ENCODE measurements around the gene USP10.
"Not testable (repeated sequence)": the region's sequence is repeated elsewhere in the genome, so short reads cannot be mapped to it uniquely, and the experiment has no call there.

USP10 gene

DNA sequence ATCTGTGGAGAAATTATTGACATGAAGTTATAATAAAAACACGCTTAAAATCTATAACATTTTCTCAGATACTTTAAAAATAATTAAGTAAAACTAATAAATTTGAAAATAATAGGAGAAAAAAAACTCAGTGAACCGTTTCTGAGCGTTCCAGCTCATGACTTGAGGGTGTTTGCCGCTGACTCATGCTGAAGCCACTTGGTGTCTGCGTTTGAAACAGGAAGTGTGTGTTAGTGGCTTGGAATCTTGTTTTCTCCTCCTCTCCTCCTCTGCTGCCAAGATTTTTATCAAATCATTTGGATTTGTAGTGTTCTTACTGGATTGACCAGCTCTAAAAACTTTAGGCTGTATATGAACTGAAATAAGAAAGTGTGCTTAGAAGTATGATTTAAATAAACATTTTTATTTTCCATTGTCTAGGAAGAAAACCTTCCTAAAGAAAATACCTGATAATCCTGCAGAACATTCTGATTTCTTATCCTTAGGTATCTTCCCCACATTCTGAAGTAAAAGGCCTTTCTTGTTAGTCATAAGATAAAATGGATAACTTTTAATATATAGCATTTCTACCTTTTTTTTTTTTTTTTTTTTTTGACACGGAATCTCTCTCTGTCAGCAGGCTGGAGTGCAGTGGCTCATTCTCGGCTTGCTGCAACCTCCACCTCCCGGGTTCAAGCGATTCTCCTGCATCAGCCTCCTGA lies 30.8 kb downstream of the USP10 start:
- Histone ChIP-seq H2AFZ (ENCODE audit: low read length, unreplicated experiment) (no peak overlapping the region), H3K27ac (ENCODE audit: low read depth, low read length) (peak overlapping the region; percentile 98), H3K4me3 (ENCODE audit: low read depth, low read length) (peak overlapping the region; percentile 73), H3K79me2 (ENCODE audit: control insufficient read depth, insufficient read depth, low read length, unreplicated experiment) (peaks cover 88% of the 10 kb centered on the region), H3K27me3 (ENCODE audit: insufficient read depth, low read length) (no peaks in the 10 kb centered on the region), H3K4me1 (ENCODE audit: control insufficient read depth, insufficient read depth, low read length, unreplicated experiment) (peaks cover 65% of the 10 kb centered on the region), H3K36me3 (ENCODE audit: insufficient read depth, low read length) (peaks cover 16% of the 10 kb centered on the region)

DNA sequence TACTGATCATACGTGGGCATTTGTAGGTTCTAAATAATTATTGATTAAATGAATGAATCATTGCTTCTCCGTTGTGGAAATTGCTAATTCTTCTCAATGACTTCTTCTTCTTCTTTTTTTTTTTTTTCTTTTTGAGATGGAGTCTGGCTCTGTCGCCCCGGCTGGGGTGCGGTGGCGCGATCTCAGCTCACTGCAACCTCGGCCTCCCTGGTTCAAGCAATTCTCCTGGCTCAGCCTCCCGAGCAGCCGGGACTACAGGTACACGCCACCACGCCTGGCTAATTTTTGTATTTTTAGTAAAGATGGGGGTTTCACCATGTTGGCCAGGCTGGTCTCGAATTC lies 32.5 kb downstream of the USP10 start:
- Histone ChIP-seq H3K4me1 (ENCODE audit: control insufficient read depth, insufficient read depth, low read length, unreplicated experiment) (peaks cover 53% of the 10 kb centered on the region), H3K27ac (ENCODE audit: low read depth, low read length) (peak overlapping the region; percentile 98), H3K36me3 (ENCODE audit: insufficient read depth, low read length) (peaks cover 16% of the 10 kb centered on the region), H3K79me2 (ENCODE audit: control insufficient read depth, insufficient read depth, low read length, unreplicated experiment) (peaks cover 85% of the 10 kb centered on the region)
- H2AFZ ChIP-seq (ENCODE audit: low read length, unreplicated experiment); H3K4me3 ChIP-seq (ENCODE audit: low read depth, low read length); H3K27me3 ChIP-seq (ENCODE audit: insufficient read depth, low read length): not testable (repeated sequence)

DNA sequence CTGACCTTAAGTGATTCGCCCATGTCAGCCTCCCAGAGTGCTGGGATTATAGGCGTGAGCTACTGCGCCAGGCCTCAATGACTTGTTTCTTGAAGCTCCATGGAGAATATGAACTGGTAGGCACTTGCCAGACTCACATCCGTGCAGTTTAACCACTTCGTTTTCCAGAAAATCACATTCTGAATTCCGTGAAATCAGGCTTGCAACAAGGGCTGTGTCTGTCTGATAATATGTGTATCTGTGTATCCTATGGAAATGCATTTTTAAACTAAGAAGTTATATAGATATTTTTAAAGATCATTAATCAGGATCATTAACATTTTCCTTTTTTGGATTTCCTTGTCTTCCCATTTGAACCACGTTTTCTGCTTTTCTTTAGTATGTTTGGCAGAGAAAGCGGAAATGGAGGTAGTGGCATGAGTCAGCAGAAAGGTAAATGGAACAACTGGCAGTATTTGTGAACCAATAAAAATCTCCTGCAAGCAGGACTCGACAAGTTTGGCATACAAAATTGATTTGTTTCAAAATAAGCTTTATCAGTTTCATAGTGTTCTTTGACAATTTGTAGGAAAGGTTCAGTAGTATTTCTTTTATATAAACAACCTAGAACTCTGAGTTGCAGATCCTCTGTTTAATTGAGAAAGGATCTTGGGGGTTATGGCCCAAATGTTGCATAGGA lies 33.0 kb downstream of the USP10 start:
- Histone ChIP-seq H2AFZ (ENCODE audit: low read length, unreplicated experiment) (no peak overlapping the region), H3K4me3 (ENCODE audit: low read depth, low read length) (no peak overlapping the region), H3K79me2 (ENCODE audit: control insufficient read depth, insufficient read depth, low read length, unreplicated experiment) (peaks cover 85% of the 10 kb centered on the region), H3K4me1 (ENCODE audit: control insufficient read depth, insufficient read depth, low read length, unreplicated experiment) (peaks cover 48% of the 10 kb centered on the region), H3K36me3 (ENCODE audit: insufficient read depth, low read length) (peaks cover 16% of the 10 kb centered on the region), H3K27ac (ENCODE audit: low read depth, low read length) (peak overlapping the region; percentile 98), H3K27me3 (ENCODE audit: insufficient read depth, low read length) (no peaks in the 10 kb centered on the region)

DNA sequence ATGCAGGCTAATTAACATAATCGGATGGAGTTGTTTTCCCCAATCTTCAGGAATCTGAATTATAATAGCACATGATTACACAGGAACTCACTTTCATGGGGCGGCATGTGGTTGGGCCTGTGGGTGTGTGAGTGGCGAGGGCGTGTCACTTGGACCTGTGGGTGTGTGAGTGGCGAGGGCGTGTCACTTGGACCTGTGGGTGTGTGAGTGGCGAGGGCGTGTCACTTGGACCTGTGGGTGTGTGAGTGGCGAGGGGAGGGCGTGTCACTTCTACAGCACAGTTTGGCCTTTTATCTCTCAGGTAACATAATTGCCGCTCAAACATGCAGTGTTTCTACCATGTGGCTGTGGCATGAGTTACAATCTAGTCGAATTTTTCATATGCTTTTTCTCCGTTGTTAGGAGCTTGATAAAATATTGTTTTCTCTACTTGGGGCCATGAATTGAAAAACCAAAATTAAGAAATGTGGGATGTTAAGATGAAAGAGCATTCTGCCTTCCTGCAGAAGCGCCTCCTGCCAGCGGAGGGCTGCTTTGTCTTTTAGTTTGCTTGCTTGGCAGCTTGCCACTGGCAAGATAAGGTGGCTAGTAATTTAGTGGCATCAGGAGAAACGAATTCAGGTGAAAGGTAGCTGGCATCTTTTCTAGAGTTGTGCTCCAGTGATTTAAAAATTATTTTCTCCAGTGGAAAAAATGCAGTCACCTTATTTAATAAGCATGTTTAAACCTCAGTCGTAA lies 36.2 kb downstream of the USP10 start:
- Histone ChIP-seq H2AFZ (ENCODE audit: low read length, unreplicated experiment) (no peak overlapping the region), H3K27ac (ENCODE audit: low read depth, low read length) (no peak overlapping the region), H3K27me3 (ENCODE audit: insufficient read depth, low read length) (no peaks in the 10 kb centered on the region), H3K4me1 (ENCODE audit: control insufficient read depth, insufficient read depth, low read length, unreplicated experiment) (peaks cover 54% of the 10 kb centered on the region), H3K4me3 (ENCODE audit: low read depth, low read length) (no peak overlapping the region), H3K36me3 (ENCODE audit: insufficient read depth, low read length) (peaks cover 16% of the 10 kb centered on the region), H3K79me2 (ENCODE audit: control insufficient read depth, insufficient read depth, low read length, unreplicated experiment) (peaks cover 82% of the 10 kb centered on the region)

- H2AFZ ChIP-seq (ENCODE audit: low read length, unreplicated experiment), result no peak overlapping the region
- H3K4me3 ChIP-seq (ENCODE audit: low read depth, low read length), result no peak overlapping the region
- H3K36me3 ChIP-seq (ENCODE audit: insufficient read depth, low read length), result peaks cover 16% of the 10 kb centered on the region
- peaks cover 49% of the 10 kb centered on the region for H3K4me1 ChIP-seq (ENCODE audit: control insufficient read depth, insufficient read depth, low read length, unreplicated experiment)
- peaks cover 79% of the 10 kb centered on the region for H3K79me2 ChIP-seq (ENCODE audit: control insufficient read depth, insufficient read depth, low read length, unreplicated experiment)
- no peaks in the 10 kb centered on the region for H3K27me3 ChIP-seq (ENCODE audit: insufficient read depth, low read length)
- no peak overlapping the region for H3K27ac ChIP-seq (ENCODE audit: low read depth, low read length)
Observed at GRCh38 chr16:84737192-84738011, 37.6 kb downstream of the USP10 start.

GRCh38 chr16:84738255-84739038 lies 38.6 kb downstream of the USP10 start:
- 0 out of 2 replicates have a peak overlapping the region, but pooled peaks have one; percentile 11 for H3K27ac ChIP-seq (ENCODE audit: low read depth, low read length)
- H3K36me3 ChIP-seq (ENCODE audit: insufficient read depth, low read length), result peaks cover 10% of the 10 kb centered on the region
- no peak overlapping the region for H3K4me3 ChIP-seq (ENCODE audit: low read depth, low read length)
- no peak overlapping the region for H2AFZ ChIP-seq (ENCODE audit: low read length, unreplicated experiment)
- H3K27me3 ChIP-seq (ENCODE audit: insufficient read depth, low read length), result no peaks in the 10 kb centered on the region
- H3K4me1 ChIP-seq (ENCODE audit: control insufficient read depth, insufficient read depth, low read length, unreplicated experiment), result peaks cover 39% of the 10 kb centered on the region
- H3K79me2 ChIP-seq (ENCODE audit: control insufficient read depth, insufficient read depth, low read length, unreplicated experiment), result peaks cover 79% of the 10 kb centered on the region

DNA sequence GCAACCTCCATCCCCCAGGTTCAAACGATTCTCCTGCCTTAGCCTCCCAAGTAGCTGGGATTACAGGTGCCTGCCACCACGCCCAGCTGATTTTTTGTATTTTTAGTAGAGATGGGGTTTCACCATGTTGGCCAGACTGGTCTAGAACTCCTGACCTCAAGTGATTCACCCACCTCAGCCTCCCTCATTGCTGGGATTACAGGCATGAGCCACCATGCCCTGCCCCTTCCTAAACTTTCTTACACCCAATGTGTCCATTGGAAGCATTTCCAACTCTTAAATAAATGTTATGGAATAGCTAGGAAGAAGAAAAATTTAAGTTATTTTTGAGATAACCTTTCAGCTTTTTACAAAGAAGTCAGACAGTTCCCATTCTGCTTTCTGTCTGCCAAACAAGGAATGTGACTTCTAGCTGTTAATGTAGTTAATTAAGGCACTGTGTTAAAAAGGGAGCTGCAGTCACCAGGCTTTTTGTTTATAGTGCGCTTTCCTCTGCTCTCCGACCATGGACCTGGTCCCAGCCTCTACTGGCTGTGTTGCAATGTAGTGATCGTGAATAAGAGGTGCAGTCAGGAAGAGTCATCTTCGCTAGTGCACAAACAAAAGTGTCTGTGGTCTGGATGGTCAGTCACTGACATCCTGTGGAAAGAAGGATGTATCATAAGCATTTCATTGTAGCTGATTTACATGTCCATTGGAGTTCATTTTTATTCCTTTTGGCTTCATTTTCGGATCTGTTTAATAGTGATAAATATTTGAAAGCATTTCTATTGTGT lies 39.7 kb downstream of the USP10 start:
- H3K27me3 ChIP-seq (ENCODE audit: insufficient read depth, low read length), result no peaks in the 10 kb centered on the region
- H3K4me1 ChIP-seq (ENCODE audit: control insufficient read depth, insufficient read depth, low read length, unreplicated experiment), result peaks cover 30% of the 10 kb centered on the region
- H3K36me3 ChIP-seq (ENCODE audit: insufficient read depth, low read length), result no peaks in the 10 kb centered on the region
- peak overlapping the region; percentile 90 for H3K27ac ChIP-seq (ENCODE audit: low read depth, low read length)
- peaks cover 77% of the 10 kb centered on the region for H3K79me2 ChIP-seq (ENCODE audit: control insufficient read depth, insufficient read depth, low read length, unreplicated experiment)
- no peak overlapping the region for H2AFZ ChIP-seq (ENCODE audit: low read length, unreplicated experiment)
- no peak overlapping the region for H3K4me3 ChIP-seq (ENCODE audit: low read depth, low read length)

DNA sequence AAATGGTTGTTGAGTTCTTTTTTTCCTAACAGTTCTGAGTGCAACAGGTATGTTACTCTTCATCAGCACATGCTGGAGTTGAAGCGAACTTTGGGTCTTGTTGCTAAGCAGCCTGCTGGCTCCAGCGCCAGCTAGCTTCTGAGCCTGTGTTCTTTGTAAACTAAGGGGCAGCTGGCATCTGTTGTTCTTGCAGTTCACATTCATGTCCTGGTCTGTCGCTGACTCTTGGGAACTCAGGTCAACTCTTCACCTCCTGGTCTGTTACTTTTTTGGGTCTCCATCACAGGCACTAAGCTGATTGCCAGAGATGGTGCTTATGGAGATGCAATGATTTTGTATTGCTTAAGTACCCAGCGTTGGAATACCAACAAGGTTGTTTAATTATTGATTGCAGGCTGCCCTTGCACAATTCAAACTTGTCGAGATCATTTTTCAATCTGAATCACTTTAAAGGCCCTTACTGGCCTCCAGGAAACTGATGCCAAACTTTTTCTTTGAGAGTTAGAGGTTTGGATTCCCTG lies 40.9 kb downstream of the USP10 start:
- H3K4me1 ChIP-seq (ENCODE audit: control insufficient read depth, insufficient read depth, low read length, unreplicated experiment), result peaks cover 30% of the 10 kb centered on the region
- H3K27ac ChIP-seq (ENCODE audit: low read depth, low read length), result peak overlapping the region; percentile 90
- H3K36me3 ChIP-seq (ENCODE audit: insufficient read depth, low read length), result no peaks in the 10 kb centered on the region
- H3K79me2 ChIP-seq (ENCODE audit: control insufficient read depth, insufficient read depth, low read length, unreplicated experiment), result peaks cover 74% of the 10 kb centered on the region
- H3K4me3 ChIP-seq (ENCODE audit: low read depth, low read length), result no peak overlapping the region
- no peaks in the 10 kb centered on the region for H3K27me3 ChIP-seq (ENCODE audit: insufficient read depth, low read length)
- no peak overlapping the region for H2AFZ ChIP-seq (ENCODE audit: low read length, unreplicated experiment)

- H3K27me3 ChIP-seq (ENCODE audit: insufficient read depth, low read length), result no peaks in the 10 kb centered on the region
- peak overlapping the region; percentile 90; the same call in 1 of the 2 replicates for H3K27ac ChIP-seq (ENCODE audit: low read depth, low read length)
- H3K36me3 ChIP-seq (ENCODE audit: insufficient read depth, low read length), result no peaks in the 10 kb centered on the region
- H3K79me2 ChIP-seq (ENCODE audit: control insufficient read depth, insufficient read depth, low read length, unreplicated experiment), result peaks cover 74% of the 10 kb centered on the region
- no peak overlapping the region for H3K4me3 ChIP-seq (ENCODE audit: low read depth, low read length)
- H2AFZ ChIP-seq (ENCODE audit: low read length, unreplicated experiment), result no peak overlapping the region
- peaks cover 30% of the 10 kb centered on the region for H3K4me1 ChIP-seq (ENCODE audit: control insufficient read depth, insufficient read depth, low read length, unreplicated experiment)
Observed at GRCh38 chr16:84741340-84741830, 41.6 kb downstream of the USP10 start.
